Measurements from ENCODE around the gene FXYD6.

The FXYD6 gene

DNA sequence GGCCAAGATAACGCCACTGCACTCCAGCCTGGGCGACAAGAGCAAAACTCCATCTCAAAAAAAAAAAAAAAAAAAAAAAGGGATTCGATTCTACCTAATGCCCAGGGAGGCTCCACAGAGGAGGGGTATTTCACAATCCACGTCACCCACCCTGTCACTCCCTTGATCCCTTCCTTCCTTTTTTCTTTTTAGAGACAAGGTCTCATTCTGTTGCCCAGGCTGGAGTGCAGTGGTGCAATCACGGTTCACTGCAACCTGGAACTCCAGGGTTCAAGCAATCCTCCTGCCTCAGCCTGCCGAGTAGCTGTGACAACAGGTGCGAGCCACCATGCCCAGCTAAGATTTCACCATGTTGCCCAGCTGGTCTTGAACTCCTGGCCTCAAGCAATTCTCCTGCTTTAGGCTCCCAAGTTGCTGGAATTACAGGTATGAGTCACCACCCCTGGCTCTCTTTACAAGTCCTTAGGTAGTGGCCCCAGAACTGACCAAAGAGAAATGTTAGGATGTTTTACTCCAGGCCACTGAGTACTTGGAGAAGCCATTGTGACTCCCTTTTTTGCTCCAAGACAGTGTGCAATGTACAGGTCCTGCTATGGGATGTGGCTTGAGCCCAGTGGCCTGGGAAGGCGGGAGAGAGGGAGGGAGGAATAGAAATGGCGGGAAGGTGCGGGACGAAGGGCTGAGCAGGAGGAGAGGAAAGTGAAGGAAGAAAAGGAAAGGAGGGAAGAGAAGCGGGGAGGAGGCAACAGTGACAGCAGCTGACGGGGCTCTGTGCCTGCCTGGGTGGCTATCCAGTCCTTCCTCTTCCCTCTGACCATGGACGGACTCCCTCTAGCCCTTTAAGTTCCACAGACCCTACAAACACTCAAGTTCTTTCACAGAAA is 40.1 kb downstream of the FXYD6 start:
- DNase-seq (ENCODE audit: extremely low read depth, low read depth) = no peak

DNA sequence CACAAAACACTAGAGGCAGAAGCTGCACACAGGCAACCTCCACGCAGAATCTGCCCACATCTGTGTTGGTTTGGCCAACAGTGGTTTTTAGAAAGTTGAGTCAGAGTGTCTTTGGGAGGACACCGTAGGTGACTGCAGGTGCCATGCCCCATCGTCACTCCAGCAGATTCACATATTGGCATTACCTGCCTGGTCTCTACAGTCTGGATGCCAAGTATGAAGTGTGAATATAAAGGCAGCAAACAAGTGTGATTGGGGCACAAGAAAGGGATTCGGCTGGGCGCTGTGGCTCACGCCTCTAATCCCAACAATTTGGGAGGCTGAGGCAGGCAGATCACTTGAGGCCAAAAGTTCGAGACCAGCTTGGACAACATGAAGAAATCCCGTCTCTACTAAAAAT is 40.9 kb downstream of the FXYD6 start:
- TF ChIP-seq, protein P1, sequence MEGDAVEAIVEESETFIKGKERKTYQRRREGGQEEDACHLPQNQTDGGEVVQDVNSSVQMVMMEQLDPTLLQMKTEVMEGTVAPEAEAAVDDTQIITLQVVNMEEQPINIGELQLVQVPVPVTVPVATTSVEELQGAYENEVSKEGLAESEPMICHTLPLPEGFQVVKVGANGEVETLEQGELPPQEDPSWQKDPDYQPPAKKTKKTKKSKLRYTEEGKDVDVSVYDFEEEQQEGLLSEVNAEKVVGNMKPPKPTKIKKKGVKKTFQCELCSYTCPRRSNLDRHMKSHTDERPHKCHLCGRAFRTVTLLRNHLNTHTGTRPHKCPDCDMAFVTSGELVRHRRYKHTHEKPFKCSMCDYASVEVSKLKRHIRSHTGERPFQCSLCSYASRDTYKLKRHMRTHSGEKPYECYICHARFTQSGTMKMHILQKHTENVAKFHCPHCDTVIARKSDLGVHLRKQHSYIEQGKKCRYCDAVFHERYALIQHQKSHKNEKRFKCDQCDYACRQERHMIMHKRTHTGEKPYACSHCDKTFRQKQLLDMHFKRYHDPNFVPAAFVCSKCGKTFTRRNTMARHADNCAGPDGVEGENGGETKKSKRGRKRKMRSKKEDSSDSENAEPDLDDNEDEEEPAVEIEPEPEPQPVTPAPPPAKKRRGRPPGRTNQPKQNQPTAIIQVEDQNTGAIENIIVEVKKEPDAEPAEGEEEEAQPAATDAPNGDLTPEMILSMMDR (IDR thresholded peaks at IDR 0.05; ENCODE audit: low read depth, low read length, missing control alignments) = no peak
- H3K4me3 ChIP-seq (replicated peaks; ENCODE audit: low read depth, low read length) = no peak overlapping the region
- no peak for DNase-seq (ENCODE audit: extremely low read depth, low read depth)

More for the DNA sequence above, 40.1 kb downstream of the FXYD6 start:
- H3K4me3 ChIP-seq (replicated peaks; ENCODE audit: low read depth, low read length) = no peak overlapping the region
- TF ChIP-seq, protein P1 (IDR thresholded peaks at IDR 0.05; ENCODE audit: low read depth, low read length, missing control alignments) = no peak

DNA sequence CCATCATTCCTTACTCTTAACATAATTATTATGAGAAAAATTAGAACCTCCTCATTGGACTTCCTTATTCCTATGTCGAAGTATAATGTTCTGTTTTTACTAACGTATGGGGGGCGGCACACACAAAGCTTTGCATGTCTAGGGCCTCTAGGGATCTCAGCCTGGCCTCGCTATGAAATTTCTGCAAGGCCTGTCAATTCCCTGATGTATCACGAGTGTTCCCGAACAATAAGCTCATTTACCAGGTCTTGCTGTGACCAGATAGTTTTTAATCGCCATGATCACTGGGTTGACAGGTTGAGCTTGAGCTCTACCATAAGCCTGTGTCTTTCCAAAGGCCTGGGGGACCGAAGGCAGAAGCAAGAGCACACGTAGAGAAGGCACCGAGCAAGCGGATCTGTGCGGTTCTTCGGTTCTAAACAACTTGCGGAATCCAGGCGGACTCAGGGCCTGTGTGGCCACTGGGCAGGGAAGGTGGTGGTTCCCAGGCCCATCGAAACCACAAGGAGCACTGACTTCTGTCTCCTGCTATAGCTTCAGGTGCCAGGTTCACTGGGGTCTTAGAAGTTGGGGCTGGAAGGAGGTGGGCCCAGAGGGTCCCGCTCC is 41.5 kb downstream of the FXYD6 start:
- H3K4me3 ChIP-seq (replicated peaks; ENCODE audit: low read depth, low read length) = no peak overlapping the region
- no peak for DNase-seq (ENCODE audit: extremely low read depth, low read depth)
- TF ChIP-seq, protein P1 (IDR thresholded peaks at IDR 0.05; ENCODE audit: low read depth, low read length, missing control alignments) = no peak

DNA sequence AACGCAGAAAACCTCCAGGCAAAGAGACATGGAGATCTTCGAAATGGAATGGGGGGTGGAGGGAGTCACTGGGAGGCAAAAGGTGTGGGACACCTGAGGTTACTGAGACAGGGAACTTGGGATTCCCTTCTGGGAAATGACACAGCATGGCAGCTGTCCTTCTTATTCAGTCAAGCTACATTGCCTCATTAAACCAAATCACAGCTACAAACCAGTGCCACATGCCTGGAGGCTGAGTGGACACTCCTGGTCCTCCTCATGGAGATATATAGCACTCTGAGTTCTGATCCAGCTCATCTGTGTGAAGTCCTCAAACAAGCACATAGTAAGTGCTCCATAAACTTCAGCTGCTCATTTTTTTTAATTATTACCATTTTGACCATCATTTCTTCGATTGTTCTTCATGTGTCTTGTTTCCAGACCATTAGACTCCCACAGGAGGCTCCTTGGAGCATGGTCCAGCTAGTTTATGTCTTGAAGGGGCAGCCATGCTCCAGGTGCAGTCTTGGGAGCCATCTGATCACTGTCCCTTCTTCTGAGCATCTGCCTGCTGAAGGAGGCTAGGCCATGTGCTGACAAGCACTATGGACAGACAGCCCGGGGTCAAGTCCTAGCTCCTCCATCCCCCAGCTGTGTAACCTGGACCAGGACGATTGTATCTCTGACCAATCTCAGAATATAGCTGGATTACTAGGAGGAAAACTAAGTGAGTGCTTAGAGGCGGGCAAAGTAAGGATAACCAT is 42.2 kb downstream of the FXYD6 start:
- no peak for DNase-seq (ENCODE audit: extremely low read depth, low read depth)

DNA sequence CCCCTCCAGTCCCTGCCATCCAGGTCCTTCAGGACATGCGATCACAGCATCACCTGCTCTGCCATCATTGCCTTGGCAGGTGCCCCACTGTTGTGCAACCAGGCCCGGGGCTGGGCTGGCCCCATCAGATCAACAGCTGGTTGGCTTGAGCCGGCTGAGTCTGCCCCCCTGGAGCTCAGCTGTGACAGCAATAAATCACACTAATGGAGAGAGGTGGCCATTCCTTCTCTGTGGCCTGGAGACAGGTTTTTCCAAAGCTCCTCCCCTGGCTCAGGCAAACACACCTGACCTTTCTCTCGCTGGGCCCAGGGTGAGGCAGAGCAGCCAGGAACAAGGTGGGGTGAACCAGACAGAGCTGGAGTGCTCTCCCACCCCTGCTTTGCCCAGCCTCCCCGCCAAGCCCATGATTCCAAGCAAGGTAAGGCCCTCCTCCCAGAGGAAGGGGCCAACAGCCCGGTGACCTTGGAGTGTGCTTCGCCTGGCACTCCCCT is 43.0 kb downstream of the FXYD6 start:
- DNase-seq (ENCODE audit: extremely low read depth, low read depth) = no peak
- H3K4me3 ChIP-seq (replicated peaks; ENCODE audit: low read depth, low read length) = no peak overlapping the region
- TF ChIP-seq, protein P1 (IDR thresholded peaks at IDR 0.05; ENCODE audit: low read depth, low read length, missing control alignments) = no peak

More for the DNA sequence above, 42.2 kb downstream of the FXYD6 start:
- H3K4me3 ChIP-seq (replicated peaks; ENCODE audit: low read depth, low read length) = no peak overlapping the region
- TF ChIP-seq, protein P1 (IDR thresholded peaks at IDR 0.05; ENCODE audit: low read depth, low read length, missing control alignments) = no peak

DNA sequence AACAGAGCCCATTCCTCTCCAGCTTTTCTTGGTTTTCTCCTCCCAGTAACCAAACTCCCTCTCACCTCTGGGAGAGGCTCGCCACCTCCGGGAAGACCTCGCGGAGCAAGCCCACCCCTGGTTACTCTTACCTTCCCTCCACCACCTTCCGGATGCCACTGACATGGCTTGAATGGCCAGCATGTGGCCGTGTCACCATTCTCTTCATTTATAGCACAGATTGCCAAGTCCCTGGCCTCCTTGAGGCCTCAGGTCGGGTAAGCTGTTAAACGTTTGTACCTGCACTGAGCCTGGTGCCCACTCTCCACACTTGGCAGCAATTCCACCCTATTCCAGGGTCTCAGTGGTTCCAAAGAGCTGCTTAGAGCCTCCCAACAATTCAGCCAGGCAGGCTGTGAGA is 43.9 kb downstream of the FXYD6 start:
- TF ChIP-seq, protein P1 (IDR thresholded peaks at IDR 0.05; ENCODE audit: low read depth, low read length, missing control alignments) = no peak
- DNase-seq (ENCODE audit: extremely low read depth, low read depth) = no peak
- H3K4me3 ChIP-seq (replicated peaks; ENCODE audit: low read depth, low read length) = no peak overlapping the region

Data from HFF-Myc (cell line).